Dendritic cell treated with granulocyte-macrophage colony-stimulating factor and Interleukin-4, amounts not matched to agents 40 ng/mL and 50 ng/mL, for 4 days (primary cell): Measurements from ENCODE around the gene GSTM4.

Experiments used
- H3K27ac Mint-ChIP-seq: one replicate; pipeline ENCODE4 v1.8.0; 2022; ENCODE audit warnings: mild to moderate bottlenecking, mixed read lengths
- H3K27me3 Mint-ChIP-seq: one replicate; pipeline ENCODE4 v1.8.0; 2022; ENCODE audit warnings: mild to moderate bottlenecking, mixed read lengths
- H3K36me3 Mint-ChIP-seq: one replicate; pipeline ENCODE4 v1.8.0; 2022; ENCODE audit warnings: low read depth, mixed read lengths
- H3K4me1 Mint-ChIP-seq: one replicate; pipeline ENCODE4 v1.8.0; 2022; ENCODE audit warnings: low read depth, mixed read lengths
- H3K4me3 Mint-ChIP-seq: one replicate; pipeline ENCODE4 v1.8.0; 2022; ENCODE audit warnings: mild to moderate bottlenecking, moderate library complexity, mixed read lengths
- H3K9me3 Mint-ChIP-seq: one replicate; pipeline ENCODE4 v1.8.0; 2022; ENCODE audit warnings: mixed read lengths
- intact Hi-C: fragments of 100-400 bp; cut with micrococcal nuclease; formaldehyde crosslinking; loops from one replicate; pipeline ENCODE4 v1.15.0; 2022

GSTM4 gene

DNA sequence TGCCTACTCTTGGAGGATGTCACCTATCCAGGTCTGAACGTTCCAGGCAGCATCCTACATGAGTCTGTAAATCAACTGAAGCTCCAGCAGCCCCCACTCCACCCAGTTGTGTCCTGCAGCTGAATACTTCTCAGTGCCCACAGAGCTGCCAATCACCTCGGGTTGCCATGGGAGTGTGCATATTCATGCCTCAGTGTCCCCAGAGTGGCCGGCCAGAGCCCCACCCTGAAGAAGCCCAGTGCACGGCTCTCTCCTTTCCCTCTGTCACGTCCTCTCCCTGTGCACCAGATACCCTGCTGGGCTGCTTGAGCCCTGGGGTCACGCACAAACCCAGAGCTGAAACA lies 16.1 kb upstream of the GSTM4 start:
- Mint-ChIP-seq H3K27ac (no peak overlapping the region), H3K4me1 (peaks cover 31% of the 10 kb centered on the region), H3K36me3 (no peaks in the 10 kb centered on the region), H3K27me3 (peaks cover 5% of the 10 kb centered on the region), H3K9me3 (no peaks in the 10 kb centered on the region), H3K4me3 (no peak overlapping the region)
- intact Hi-C loops = loop anchor here (5.0 kb wide), 1 partner anchor 342 kb away; the partner anchor contains the start of gene AHCYL1

DNA sequence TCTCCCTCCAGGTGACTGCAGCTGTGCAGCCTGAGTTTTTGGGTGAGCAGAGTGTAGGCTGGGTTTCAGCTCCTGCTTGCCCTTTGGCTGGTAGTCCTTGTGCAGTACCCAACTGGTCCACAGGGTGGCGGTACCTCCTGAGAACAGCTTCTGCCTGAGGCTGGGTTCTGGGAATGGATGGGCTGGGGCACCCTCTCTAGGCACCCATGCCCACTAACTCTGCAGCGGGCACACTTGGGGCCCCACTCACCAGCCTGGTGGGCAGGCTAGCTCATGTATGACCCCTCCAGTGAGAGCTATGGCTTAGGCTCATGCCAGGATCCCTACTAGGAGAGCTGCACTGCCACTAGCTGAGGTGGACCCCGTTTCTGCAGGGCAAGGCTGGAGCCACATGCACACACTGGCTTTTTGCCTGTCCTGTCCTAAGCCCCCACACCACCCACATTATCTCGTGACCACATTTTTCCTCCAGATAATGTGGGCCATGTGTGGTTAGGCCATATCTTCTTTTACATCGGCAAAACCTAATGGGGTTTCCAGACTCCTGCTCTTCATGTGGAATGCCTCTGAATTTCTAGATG lies 15.5 kb upstream of the GSTM4 start:
- Mint-ChIP-seq H3K36me3 (no peaks in the 10 kb centered on the region), H3K27me3 (peaks cover 5% of the 10 kb centered on the region), H3K27ac (no peak overlapping the region), H3K4me1 (peaks cover 29% of the 10 kb centered on the region), H3K9me3 (no peaks in the 10 kb centered on the region), H3K4me3 (no peak overlapping the region)
- intact Hi-C loops = loop anchor here (5.0 kb wide), 1 partner anchor 342 kb away; the partner anchor contains the start of gene AHCYL1

DNA sequence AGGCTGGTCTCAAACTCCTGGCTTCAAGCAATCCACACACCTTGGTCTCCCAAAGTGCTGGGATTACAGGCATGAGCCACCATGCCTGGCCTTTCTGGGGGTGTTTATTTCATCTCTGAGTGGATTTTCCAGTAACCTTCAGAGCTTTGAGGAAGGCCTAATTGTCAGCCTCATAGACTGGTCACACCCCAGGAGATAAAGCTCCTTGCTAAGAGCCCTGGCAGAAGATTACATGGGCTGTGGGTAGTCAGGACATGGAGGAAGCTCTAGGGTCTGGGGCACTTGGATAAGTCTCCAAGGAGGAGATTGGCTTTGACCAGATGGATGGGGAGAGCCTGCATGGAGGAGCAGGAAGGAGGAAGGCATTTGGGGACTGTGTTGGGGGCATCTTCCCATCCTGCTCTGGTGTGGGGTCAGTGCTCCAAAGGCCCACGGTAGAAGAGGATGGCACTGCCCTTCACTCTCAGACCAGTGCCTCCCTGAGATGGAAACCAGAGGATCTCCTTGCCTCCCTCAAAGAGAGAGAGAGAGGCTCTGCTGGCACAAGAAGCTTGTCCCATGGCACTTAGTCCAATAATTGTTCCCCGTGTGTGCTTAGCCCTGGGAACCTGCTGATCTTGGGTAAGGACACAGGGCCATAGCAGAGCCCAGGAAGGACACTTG lies 14.7 kb upstream of the GSTM4 start:
- intact Hi-C loops = loop anchor here (5.0 kb wide), 1 partner anchor 341 kb away; the partner anchor contains the start of gene AHCYL1
- no peaks in the 10 kb centered on the region for H3K9me3 Mint-ChIP-seq
- no peaks in the 10 kb centered on the region for H3K36me3 Mint-ChIP-seq
- H3K27me3 Mint-ChIP-seq = peaks cover 5% of the 10 kb centered on the region
- no peak overlapping the region for H3K4me3 Mint-ChIP-seq
- H3K4me1 Mint-ChIP-seq = peaks cover 25% of the 10 kb centered on the region
- H3K27ac Mint-ChIP-seq = no peak overlapping the region

DNA sequence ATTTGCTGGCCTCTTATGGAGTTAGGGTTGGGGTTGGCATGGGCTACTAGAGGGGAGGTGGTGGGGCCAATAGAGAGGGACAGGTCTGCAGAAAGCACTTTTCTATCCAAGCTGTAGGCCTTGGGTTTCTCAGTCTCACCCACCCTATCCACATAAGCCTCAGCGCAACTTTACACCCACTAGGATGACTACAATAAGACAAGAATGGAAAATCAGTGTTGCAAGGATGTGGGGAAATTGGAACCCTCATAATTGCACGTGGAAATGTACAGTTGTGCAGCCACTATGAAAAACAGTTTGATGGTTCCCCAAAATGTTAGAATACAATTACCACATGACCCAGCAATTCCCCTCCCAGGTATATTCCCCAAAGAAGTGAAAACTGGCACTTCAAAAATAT lies 14.0 kb upstream of the GSTM4 start:
- intact Hi-C loops = loop anchor here (5.0 kb wide), 1 partner anchor 340 kb away; the partner anchor contains the start of gene AHCYL1
- Mint-ChIP-seq H3K4me1 (peaks cover 18% of the 10 kb centered on the region), H3K27ac (no peak overlapping the region), H3K4me3 (no peak overlapping the region), H3K27me3 (peaks cover 5% of the 10 kb centered on the region), H3K9me3 (no peaks in the 10 kb centered on the region), H3K36me3 (no peaks in the 10 kb centered on the region)

DNA sequence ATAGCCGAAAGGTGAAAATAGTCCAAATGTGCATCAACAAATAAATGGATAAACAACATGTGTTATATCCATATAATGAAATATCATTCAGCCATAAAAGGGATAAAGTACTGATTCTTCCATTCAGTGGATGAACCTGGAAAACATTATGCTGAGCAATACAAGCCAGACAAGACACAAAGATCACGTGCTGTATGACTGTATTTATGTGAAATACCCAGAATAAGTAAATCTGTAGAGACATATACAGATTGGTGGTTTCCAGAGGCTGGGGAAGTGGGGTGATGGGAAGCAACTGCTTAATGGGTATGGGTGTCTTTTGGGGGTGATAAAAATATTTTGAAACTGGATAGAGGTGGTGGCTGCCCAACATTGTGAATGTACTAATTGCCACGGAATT lies 13.3 kb upstream of the GSTM4 start:
- intact Hi-C loops = loop anchor here (1.0 to 5.0 kb wide), 2 partner anchors 131 to 340 kb away; partner anchors contain the start of gene AHCYL1
- H3K4me1 Mint-ChIP-seq = peaks cover 18% of the 10 kb centered on the region

DNA sequence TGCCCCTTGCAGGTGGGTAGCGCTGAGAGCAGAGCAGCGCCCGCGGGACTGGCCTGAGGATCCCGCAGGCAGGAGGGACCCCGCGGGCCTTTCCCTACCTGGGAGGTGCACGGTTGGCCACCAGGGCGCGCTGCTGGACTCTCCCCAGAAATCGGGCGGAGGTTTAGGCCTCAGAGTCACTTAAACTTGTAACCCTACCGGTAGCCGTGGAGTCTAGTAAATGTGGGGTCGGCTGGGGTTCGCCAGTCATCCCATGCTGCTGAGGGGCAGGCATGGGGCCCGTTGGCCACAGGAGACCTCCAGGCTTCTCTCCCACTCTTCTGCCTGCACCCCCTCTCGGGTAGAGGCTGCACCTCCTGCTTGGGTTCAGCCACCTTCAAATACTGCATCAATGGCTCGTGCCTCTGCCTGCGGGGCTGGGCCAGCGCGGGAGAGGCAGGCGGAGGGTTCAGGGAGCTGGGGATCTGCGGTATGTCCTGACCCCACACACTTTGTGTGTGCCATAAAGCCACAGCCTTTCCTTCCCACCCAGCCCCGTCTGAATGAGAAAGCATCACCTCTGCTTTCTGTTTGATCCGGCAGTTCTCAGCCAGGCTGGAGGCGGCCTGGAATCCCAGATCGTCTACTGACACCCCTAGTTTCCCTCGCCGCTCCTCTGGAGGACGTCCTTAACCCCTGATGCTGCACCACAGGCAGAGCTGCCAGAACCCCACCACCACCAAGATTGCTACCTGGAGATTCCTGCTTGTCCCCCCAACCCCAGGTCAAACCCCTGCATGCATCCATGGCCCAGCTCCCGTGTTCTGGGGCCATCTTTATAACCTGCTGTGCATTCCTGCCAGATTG lies 12.3 kb upstream of the GSTM4 start:
- Mint-ChIP-seq H3K4me1 (peaks cover 18% of the 10 kb centered on the region), H3K27me3 (peaks cover 5% of the 10 kb centered on the region), H3K27ac (no peak overlapping the region), H3K4me3 (no peak overlapping the region), H3K36me3 (no peaks in the 10 kb centered on the region), H3K9me3 (no peaks in the 10 kb centered on the region)
- intact Hi-C loops = loop anchor here (1.0 to 5.0 kb wide), 2 partner anchors 130 to 339 kb away; partner anchors contain the start of gene AHCYL1

More for the DNA sequence above, 13.3 kb upstream of the GSTM4 start:
- H3K9me3 Mint-ChIP-seq = no peaks in the 10 kb centered on the region
- H3K27ac Mint-ChIP-seq = no peak overlapping the region
- H3K27me3 Mint-ChIP-seq = peaks cover 5% of the 10 kb centered on the region
- no peaks in the 10 kb centered on the region for H3K36me3 Mint-ChIP-seq
- H3K4me3 Mint-ChIP-seq = no peak overlapping the region

DNA sequence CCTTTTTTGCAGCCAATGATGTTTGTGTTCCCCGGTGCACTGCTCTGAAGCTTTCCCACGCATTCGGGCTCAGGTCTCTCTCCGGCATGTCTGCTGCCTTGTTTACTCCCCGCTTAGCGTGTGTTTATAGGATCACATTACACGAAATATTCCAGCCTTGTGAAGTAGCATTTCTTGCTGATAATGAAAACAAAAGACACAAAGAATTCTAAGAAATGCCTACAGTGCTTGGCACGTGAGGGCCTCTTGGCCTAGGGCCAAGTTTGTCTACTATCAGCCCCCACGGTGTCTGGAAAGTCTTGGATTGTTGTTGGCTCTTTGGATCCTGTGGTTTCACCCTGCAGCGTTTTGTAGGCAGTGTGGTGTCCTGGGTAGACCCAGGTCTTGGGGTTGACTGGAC lies 11.2 kb upstream of the GSTM4 start:
- intact Hi-C loops = loop anchor here (5.0 kb wide), 1 partner anchor 338 kb away; the partner anchor contains the start of gene AHCYL1
- Mint-ChIP-seq H3K9me3 (no peaks in the 10 kb centered on the region), H3K4me1 (peaks cover 18% of the 10 kb centered on the region), H3K27me3 (peaks cover 5% of the 10 kb centered on the region), H3K27ac (no peak overlapping the region), H3K36me3 (no peaks in the 10 kb centered on the region), H3K4me3 (no peak overlapping the region)

DNA sequence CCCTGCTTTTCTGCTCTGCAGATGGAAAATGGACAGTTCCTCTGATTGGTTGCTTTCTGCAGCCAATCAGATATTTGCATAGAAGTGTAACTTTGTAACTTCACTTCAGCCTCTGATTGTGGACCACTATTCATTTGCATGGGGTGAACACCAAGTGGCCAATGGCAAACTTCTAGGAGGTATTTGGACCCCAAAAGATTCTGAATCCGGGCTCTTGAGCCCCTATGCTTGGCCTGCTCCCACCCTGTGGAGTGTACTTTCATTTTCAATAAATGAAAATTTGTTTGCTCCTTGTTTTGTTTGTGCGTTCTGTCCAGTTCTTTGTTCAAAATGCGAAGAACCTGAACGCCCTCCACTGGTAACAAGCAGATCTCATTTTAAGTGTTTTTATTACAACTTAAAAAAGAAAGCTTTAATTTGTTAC lies 6.4 kb upstream of the GSTM4 start:
- Mint-ChIP-seq H3K36me3 (no peaks in the 10 kb centered on the region), H3K4me3 (no peak overlapping the region), H3K4me1 (no peaks in the 10 kb centered on the region), H3K27ac (no peak overlapping the region), H3K27me3 (peaks cover 7% of the 10 kb centered on the region), H3K9me3 (no peaks in the 10 kb centered on the region)
- intact Hi-C loops = no loop called here

DNA sequence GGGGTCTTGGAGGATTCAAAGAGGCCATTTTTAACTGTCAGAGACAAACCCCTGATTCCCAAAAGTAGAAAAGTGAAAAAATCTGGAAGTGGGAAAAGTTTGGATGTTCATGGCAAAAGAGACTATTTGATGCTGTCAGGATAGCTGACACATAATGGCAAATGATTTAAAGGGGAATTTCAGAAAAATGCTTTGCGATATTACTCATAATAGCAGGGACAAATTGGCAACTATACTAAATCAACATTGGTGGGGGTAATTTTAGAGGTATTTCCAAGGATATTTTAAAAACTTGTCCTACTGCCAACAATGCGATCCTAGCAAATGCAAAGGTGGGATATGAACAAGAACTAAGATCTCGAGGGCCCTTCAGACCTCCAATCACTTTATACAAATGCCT lies 5.3 kb upstream of the GSTM4 start:
- H3K9me3 Mint-ChIP-seq = no peaks in the 10 kb centered on the region
- H3K4me1 Mint-ChIP-seq = peaks cover 9% of the 10 kb centered on the region
- peaks cover 12% of the 10 kb centered on the region for H3K27me3 Mint-ChIP-seq
- H3K4me3 Mint-ChIP-seq = no peak overlapping the region
- peaks cover 1% of the 10 kb centered on the region for H3K36me3 Mint-ChIP-seq
- intact Hi-C loops = no loop called here
- H3K27ac Mint-ChIP-seq = no peak overlapping the region

DNA sequence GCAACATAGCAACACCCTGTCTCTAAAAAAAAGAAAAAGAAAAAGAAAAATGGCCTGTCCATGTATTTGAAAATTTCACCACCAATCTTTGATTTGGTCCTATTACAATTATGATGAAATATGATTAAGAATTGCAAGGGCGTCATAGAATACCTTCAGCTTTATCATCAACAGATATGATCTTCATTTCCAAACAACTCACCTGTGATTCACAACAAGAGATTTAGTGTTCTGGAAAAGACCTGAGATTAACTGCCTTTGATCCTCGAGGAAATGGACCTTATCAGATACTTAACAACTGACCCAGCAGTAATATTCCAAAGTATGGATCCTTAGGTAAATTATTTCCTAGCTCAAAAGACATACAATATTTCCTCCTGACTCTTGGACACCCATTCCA lies 3.5 kb upstream of the GSTM4 start:
- intact Hi-C loops = no loop called here
- H3K9me3 Mint-ChIP-seq = no peaks in the 10 kb centered on the region
- peaks cover 12% of the 10 kb centered on the region for H3K36me3 Mint-ChIP-seq
- peaks cover 12% of the 10 kb centered on the region for H3K27me3 Mint-ChIP-seq
- no peak overlapping the region for H3K4me3 Mint-ChIP-seq
- H3K4me1 Mint-ChIP-seq = peaks cover 27% of the 10 kb centered on the region
- no peak overlapping the region for H3K27ac Mint-ChIP-seq

DNA sequence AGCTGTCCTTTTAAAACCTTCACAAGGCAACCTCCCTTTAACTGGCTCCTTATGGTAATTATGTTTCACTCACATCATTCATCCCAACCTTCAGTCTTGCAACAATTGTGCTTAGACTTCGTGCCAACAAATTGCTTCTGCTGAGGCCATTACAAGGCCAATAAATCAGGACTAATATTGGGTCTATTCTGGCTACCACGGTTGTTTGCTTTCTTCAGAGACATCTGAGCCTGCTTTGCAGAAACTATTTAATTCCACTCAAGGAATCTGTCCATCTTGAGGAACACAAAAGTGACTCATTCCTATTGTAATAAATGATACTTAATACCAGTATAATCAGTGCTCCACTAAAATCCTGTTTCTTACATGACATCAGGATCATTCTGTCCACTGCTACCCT lies 2.6 kb upstream of the GSTM4 start:
- Mint-ChIP-seq H3K27me3 (peaks cover 12% of the 10 kb centered on the region), H3K9me3 (no peaks in the 10 kb centered on the region), H3K36me3 (peaks cover 14% of the 10 kb centered on the region), H3K4me1 (peaks cover 35% of the 10 kb centered on the region), H3K4me3 (no peak overlapping the region), H3K27ac (no peak overlapping the region)
- intact Hi-C loops = no loop called here

DNA sequence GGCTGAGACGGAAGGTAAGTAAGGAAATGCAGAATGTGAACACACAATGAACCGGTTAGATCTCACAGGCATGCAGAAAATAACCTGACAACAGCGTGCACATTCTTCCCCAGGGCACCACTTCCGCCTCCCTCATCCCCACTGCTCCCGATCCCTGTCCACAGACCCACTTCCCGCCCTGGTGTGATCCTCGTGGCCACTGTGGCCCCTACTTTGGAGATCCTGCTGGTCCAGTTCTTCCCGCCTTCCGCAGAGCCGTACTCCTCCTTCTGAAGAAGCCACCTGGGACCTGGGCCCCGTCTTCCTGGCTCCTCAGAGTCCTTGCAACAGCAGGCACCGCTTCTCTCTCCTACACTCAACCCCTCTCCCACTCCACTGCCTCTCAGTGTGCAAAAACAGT lies 1.4 kb upstream of the GSTM4 start:
- H3K4me1 Mint-ChIP-seq = peaks cover 47% of the 10 kb centered on the region
- H3K27ac Mint-ChIP-seq = no peak overlapping the region
- peaks cover 27% of the 10 kb centered on the region for H3K36me3 Mint-ChIP-seq
- H3K9me3 Mint-ChIP-seq = no peaks in the 10 kb centered on the region
- peaks cover 12% of the 10 kb centered on the region for H3K27me3 Mint-ChIP-seq
- no peak overlapping the region for H3K4me3 Mint-ChIP-seq
- intact Hi-C loops = no loop called here

DNA sequence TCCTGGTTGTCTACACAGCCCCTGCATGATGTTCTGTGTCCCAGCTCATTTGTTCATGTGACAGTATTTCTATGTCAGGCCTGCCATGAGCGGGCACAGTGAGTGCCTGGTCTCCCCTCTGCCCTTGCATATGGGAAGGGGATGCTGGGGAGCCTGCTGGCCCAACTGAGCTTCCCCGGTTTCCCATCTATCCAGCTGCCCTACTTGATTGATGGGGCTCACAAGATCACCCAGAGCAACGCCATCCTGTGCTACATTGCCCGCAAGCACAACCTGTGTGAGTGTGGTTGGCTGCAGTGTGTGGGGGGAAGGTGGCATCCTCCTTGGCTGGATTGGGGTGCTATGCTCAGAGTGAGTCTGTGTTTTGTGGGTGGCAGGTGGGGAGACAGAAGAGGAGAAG lies 1.5 kb downstream of the GSTM4 start:
- Mint-ChIP-seq H3K27me3 (peaks cover 9% of the 10 kb centered on the region), H3K36me3 (peaks cover 53% of the 10 kb centered on the region), H3K4me3 (no peak overlapping the region), H3K27ac (peak overlapping the region; percentile 93), H3K9me3 (no peaks in the 10 kb centered on the region), H3K4me1 (peaks cover 60% of the 10 kb centered on the region)
- intact Hi-C loops = no loop called here

DNA sequence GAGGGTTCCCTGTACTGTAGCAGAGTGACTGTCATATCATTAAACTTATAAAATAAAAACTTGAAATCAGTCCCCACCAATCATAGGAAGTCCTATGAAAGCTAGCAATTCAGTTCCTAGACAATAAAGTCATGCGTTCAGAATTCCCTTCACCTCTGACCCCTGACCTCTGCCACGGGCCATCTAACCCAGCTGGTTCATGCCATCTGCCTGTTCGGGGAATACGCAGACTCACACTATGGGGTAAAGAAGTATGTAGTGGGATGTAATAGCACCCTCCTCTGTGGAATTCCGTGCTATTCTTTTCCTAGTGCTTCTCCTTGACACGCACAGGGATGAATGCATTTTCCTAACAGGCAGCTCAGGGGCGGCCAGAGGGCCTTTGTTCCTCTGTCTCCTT lies 2.1 kb downstream of the GSTM4 start:
- H3K4me3 Mint-ChIP-seq = no peak overlapping the region
- H3K9me3 Mint-ChIP-seq = no peaks in the 10 kb centered on the region
- H3K27ac Mint-ChIP-seq = peak overlapping the region; percentile 66
- H3K27me3 Mint-ChIP-seq = peaks cover 9% of the 10 kb centered on the region
- intact Hi-C loops = no loop called here
- peaks cover 60% of the 10 kb centered on the region for H3K4me1 Mint-ChIP-seq
- H3K36me3 Mint-ChIP-seq = peaks cover 59% of the 10 kb centered on the region
